Activated naive CD8-positive, alpha-beta T cell treated with anti-CD3 and anti-CD28 coated beads, Interleukin-2, amount 50 U/mL, for 24 hours (primary cell): ENCODE measurements around the gene ADAMTS13.
"Not testable (repeated sequence)": the region's sequence is repeated elsewhere in the genome, so short reads cannot be mapped to it uniquely, and the experiment has no call there.

Source experiments
- ATAC-seq: fragments of 150-1000 bp; cut with Tn5 transposase; one replicate; pipeline ENCODE4 v1.10.0; 2021
- DNase-seq: peaks from one replicate; pipeline ENCODE4 v3.0.0; 2021
- H3K27ac Mint-ChIP-seq: one replicate; pipeline ENCODE4 v1.8.0; 2021; ENCODE audit warnings: mild to moderate bottlenecking, mixed read lengths
- H3K27me3 Mint-ChIP-seq: one replicate; pipeline ENCODE4 v1.8.0; 2021; ENCODE audit warnings: mixed read lengths
- H3K36me3 Mint-ChIP-seq: one replicate; pipeline ENCODE4 v1.8.0; 2021; ENCODE audit warnings: low read depth, mixed read lengths
- H3K4me1 Mint-ChIP-seq: one replicate; pipeline ENCODE4 v1.8.0; 2021; ENCODE audit warnings: mixed read lengths
- H3K4me3 Mint-ChIP-seq: one replicate; pipeline ENCODE4 v1.8.0; 2021; ENCODE audit warnings: mild to moderate bottlenecking, moderate library complexity, mixed read lengths
- H3K9me3 Mint-ChIP-seq: one replicate; pipeline ENCODE4 v1.8.0; 2021; ENCODE audit warnings: mixed read lengths

The ADAMTS13 gene

DNA sequence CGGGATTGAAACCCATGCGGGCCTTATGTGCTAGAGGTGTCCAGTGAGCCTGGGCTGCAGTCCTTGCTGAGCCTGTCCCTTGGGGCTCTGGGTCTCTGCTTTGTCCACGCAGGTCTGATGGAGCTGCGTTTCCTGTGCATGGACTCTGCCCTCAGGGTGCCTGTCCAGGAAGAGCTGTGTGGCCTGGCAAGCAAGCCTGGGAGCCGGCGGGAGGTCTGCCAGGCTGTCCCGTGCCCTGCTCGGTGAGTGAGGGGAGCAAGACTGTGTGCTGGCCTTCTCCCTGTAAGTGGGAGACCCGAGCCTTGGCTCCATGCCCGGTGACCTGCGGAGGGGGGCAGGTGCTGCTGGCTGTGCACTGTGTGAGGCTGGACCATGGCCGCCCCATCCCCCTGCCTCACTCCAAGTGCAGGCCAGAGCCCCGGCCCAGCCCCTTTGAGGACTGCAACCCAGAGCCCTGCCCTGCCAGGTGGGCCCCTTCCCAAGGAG is 26.4 kb downstream of the ADAMTS13 start:
- Mint-ChIP-seq H3K4me1 (no peaks in the 10 kb centered on the region), H3K27ac (no peak overlapping the region), H3K36me3 (no peaks in the 10 kb centered on the region), H3K27me3 (no peaks in the 10 kb centered on the region), H3K9me3 (no peaks in the 10 kb centered on the region), H3K4me3 (no peak overlapping the region)
- DNase-seq (no peak), ATAC-seq (no peak)

DNA sequence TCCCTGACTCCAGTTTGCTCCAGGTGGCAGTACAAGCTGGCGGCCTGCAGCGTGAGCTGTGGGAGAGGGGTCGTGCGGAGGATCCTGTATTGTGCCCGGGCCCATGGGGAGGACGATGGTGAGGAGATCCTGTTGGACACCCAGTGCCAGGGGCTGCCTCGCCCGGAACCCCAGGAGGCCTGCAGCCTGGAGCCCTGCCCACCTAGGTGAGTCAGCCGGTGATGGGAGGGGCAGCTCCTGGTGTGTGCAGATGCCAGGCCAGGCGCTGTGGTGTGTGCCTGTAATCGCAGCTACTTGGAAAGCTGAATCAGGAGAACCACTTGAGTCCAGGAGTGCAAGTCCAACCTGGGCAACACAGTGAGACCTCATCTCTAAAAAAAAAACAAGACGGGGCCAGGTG is 27.6 kb downstream of the ADAMTS13 start:
- Mint-ChIP-seq H3K27me3 (no peaks in the 10 kb centered on the region), H3K4me1 (no peaks in the 10 kb centered on the region), H3K36me3 (no peaks in the 10 kb centered on the region), H3K4me3 (no peak overlapping the region), H3K9me3 (no peaks in the 10 kb centered on the region), H3K27ac (no peak overlapping the region)
- DNase-seq = no peak
- ATAC-seq = no peak

DNA sequence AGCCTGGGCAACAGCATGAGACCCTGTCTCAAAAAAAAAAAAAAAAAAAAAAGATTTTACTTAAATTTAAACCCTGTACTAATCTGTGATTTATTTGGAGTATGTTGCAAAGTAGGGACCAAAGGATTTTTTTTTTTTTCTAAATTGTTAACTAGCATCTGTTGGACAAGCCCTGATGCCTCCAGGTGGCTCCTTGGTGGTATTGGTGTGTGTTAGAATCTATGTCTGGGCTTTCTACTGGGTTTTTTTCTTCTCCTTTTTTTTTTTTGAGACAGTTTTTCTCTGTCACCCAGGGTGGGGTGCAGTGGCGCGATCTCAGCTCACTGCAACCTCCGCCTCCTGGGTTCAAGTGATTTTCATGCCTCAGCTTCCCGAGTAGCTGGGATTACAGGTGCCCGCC is 29.7 kb downstream of the ADAMTS13 start:
- H3K4me1 Mint-ChIP-seq, H3K27ac Mint-ChIP-seq, H3K36me3 Mint-ChIP-seq, H3K9me3 Mint-ChIP-seq, ATAC-seq, DNase-seq, H3K27me3 Mint-ChIP-seq, H3K4me3 Mint-ChIP-seq: not testable (repeated sequence)

DNA sequence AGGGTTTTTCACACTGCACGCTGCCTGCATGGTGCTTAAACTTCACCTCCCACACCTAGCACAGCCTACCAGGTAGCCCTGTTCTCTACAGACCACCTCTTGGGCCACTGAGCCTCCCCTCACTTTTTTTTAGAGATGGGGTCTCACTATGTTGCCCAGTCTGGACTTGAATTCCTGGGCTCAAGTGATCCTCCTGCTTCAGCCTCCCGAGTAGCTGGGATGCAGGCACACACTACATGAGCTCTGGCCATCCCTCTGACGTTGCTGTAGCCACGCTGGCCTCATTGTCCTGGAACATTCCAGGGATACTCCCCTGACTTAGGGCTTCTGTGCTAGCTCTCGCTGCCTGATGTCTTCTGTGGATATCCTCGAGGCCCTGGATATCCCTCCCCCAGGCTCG is 30.4 kb downstream of the ADAMTS13 start:
- Mint-ChIP-seq H3K27ac (no peak overlapping the region), H3K9me3 (no peaks in the 10 kb centered on the region), H3K4me1 (no peaks in the 10 kb centered on the region), H3K4me3 (no peak overlapping the region), H3K27me3 (no peaks in the 10 kb centered on the region), H3K36me3 (no peaks in the 10 kb centered on the region)
- DNase-seq (no peak), ATAC-seq (no peak)

DNA sequence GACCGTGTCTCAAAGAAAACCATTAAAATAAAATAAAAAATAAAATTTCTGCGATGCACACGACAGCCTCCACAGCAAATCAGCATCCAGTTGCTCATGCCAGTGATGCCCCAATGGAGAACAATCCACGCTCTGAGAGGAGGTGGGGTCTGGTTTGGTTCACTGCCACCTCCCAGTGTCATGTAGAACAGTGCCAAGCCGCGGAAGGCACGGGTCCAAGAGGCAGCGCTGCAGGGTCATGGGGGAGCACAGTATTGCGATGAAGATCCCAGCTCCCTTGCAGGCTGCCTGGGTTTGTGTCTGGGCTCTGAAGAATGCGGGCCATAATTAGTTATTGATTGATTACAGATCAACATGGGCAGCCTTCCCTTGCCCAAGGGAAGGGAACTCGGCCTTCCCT is 31.5 kb downstream of the ADAMTS13 start:
- Mint-ChIP-seq H3K4me1 (no peaks in the 10 kb centered on the region), H3K36me3 (no peaks in the 10 kb centered on the region), H3K9me3 (no peaks in the 10 kb centered on the region), H3K27ac (no peak overlapping the region), H3K4me3 (no peak overlapping the region), H3K27me3 (no peaks in the 10 kb centered on the region)
- no peak for DNase-seq
- ATAC-seq = no peak

DNA sequence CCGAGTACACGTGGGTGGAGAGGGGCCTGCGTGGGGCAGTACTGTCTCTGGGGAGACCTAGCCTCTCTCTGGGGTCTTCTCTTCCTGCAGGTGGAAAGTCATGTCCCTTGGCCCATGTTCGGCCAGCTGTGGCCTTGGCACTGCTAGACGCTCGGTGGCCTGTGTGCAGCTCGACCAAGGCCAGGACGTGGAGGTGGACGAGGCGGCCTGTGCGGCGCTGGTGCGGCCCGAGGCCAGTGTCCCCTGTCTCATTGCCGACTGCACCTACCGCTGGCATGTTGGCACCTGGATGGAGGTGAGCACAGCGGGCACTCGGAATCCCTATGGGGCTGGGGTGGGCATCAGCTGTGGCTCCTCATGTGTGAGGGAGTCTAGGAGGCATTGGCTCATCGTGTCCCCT is 32.2 kb downstream of the ADAMTS13 start:
- Mint-ChIP-seq H3K9me3 (no peaks in the 10 kb centered on the region), H3K27ac (no peak overlapping the region), H3K36me3 (no peaks in the 10 kb centered on the region), H3K4me1 (no peaks in the 10 kb centered on the region), H3K4me3 (no peak overlapping the region), H3K27me3 (no peaks in the 10 kb centered on the region)
- ATAC-seq (no peak), DNase-seq (no peak)

DNA sequence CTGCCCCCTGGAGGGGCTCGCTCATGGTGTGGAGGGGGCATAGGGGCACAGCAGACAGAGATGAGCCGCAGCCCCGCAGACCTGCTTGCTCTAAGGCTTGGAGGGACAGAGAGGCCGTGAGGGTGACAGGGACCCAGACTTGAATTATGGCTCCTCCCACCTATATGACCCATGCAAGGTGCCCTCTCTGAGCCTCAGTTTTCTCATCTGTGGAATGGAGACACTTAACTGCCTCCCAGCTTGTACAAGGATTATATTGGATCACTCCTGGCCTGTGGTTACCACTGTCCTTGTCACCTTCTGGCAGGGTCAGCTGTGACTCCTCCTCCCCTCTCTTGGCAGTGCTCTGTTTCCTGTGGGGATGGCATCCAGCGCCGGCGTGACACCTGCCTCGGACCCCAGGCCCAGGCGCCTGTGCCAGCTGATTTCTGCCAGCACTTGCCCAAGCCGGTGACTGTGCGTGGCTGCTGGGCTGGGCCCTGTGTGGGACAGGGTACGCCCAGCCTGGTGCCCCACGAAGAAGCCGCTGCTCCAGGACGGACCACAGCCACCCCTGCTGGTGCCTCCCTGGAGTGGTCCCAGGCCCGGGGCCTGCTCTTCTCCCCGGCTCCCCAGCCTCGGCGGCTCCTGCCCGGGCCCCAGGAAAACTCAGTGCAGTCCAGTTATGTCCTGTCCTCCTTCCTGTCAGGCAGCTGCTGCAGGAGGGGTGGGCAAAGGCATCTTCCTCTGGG is 32.9 kb downstream of the ADAMTS13 start:
- no peak overlapping the region for H3K4me3 Mint-ChIP-seq
- DNase-seq (no peak), ATAC-seq (no peak)
- H3K9me3 Mint-ChIP-seq = no peaks in the 10 kb centered on the region
- H3K27ac Mint-ChIP-seq = no peak overlapping the region
- H3K36me3 Mint-ChIP-seq = no peaks in the 10 kb centered on the region
- no peaks in the 10 kb centered on the region for H3K27me3 Mint-ChIP-seq
- H3K4me1 Mint-ChIP-seq = no peaks in the 10 kb centered on the region

DNA sequence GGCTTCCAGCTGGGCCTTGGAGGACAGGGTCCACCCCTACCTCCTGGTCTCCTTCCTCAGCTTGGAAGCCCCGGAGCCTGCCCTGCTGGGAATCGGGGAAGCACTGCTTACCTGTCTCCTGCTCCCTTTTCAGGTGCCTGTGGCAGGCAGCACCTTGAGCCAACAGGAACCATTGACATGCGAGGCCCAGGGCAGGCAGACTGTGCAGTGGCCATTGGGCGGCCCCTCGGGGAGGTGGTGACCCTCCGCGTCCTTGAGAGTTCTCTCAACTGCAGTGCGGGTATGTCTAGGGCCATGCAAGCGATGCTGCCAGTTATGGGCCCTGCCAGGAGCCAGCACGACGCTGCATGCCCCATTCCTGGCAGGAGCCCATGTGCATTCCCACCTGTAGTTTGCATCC is 33.8 kb downstream of the ADAMTS13 start:
- Mint-ChIP-seq H3K4me3 (no peak overlapping the region), H3K9me3 (no peaks in the 10 kb centered on the region), H3K4me1 (peaks cover 2% of the 10 kb centered on the region), H3K27me3 (no peaks in the 10 kb centered on the region), H3K36me3 (no peaks in the 10 kb centered on the region), H3K27ac (no peak overlapping the region)
- no peak for ATAC-seq
- DNase-seq = no peak

DNA sequence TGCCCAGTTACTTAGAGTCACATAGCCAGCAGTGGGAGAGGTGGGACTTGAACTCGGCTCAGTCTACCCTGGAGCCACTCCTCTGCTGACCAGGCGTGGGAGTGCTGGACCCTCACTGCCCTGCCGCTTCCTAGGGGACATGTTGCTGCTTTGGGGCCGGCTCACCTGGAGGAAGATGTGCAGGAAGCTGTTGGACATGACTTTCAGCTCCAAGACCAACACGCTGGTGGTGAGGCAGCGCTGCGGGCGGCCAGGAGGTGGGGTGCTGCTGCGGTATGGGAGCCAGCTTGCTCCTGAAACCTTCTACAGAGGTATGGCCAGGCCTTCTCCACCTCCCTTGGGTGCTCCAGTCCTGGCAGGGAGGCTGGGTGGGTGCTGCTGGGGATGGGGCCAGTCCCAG is 34.2 kb downstream of the ADAMTS13 start:
- ATAC-seq = no peak
- Mint-ChIP-seq H3K4me3 (no peak overlapping the region), H3K27ac (no peak overlapping the region), H3K4me1 (peaks cover 2% of the 10 kb centered on the region), H3K27me3 (no peaks in the 10 kb centered on the region), H3K9me3 (no peaks in the 10 kb centered on the region), H3K36me3 (no peaks in the 10 kb centered on the region)
- DNase-seq = no peak

DNA sequence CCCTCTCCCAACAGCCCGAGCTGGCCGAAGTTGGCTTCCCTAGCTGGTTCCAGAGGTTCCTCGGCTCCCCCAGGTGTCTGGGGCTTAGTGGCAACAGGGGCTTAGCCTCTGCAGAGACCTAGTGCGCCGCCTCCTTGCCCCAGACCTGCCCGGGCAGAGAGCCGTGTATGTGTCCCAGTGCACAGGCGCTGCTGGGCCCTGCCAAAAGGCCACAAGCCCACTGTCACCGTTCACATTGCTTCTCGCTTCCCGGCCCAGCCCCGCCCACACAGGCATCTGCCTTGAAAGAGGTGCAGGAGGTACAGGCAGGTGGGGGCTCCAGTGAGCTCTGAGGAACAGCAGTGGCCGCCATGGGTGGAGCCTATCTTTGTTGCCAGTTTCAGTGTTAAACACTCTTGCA is 35.1 kb downstream of the ADAMTS13 start:
- no peaks in the 10 kb centered on the region for H3K27me3 Mint-ChIP-seq
- H3K4me3 Mint-ChIP-seq = no peak overlapping the region
- peaks cover 2% of the 10 kb centered on the region for H3K4me1 Mint-ChIP-seq
- no peaks in the 10 kb centered on the region for H3K9me3 Mint-ChIP-seq
- ATAC-seq = no peak
- no peaks in the 10 kb centered on the region for H3K36me3 Mint-ChIP-seq
- no peak overlapping the region for H3K27ac Mint-ChIP-seq
- DNase-seq = no peak

DNA sequence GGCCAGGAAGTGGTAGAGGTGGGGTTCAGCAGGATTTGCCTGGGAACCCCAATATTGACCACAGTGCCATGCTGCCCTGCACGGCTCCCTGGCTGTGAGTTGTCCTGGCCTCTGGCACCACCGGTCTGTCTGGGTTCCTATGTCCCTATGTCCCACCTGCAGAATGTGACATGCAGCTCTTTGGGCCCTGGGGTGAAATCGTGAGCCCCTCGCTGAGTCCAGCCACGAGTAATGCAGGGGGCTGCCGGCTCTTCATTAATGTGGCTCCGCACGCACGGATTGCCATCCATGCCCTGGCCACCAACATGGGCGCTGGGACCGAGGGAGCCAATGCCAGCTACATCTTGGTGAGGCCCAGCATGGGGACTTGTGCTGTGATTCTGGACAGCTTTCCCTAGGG is 35.6 kb downstream of the ADAMTS13 start:
- Mint-ChIP-seq H3K36me3 (no peaks in the 10 kb centered on the region), H3K9me3 (no peaks in the 10 kb centered on the region), H3K4me1 (peaks cover 2% of the 10 kb centered on the region), H3K4me3 (no peak overlapping the region), H3K27ac (no peak overlapping the region), H3K27me3 (no peaks in the 10 kb centered on the region)
- ATAC-seq (no peak), DNase-seq (no peak)

DNA sequence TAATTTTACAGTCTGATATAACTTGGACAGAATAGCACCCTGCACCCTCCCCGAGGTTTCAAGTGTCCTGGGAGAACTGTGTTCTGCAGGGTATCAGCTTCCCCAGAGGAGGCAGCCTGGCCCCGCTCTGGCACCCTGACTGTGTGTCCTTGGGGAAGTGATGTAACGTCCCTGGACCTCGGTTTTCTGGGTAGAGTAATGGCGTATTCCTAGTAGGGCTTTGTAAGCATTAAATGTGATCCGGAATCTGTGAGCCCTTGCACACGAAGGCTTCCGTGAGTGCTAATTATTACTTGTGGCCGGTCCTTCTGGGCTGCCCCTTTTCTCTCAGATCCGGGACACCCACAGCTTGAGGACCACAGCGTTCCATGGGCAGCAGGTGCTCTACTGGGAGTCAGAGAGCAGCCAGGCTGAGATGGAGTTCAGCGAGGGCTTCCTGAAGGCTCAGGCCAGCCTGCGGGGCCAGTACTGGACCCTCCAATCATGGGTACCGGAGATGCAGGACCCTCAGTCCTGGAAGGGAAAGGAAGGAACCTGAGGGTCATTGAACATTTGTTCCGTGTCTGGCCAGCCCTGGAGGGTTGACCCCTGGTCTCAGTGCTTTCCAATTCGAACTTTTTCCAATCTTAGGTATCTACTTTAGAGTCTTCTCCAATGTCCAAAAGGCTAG is 36.6 kb downstream of the ADAMTS13 start:
- ATAC-seq (no peak), DNase-seq (no peak)
- H3K27ac Mint-ChIP-seq = no peak overlapping the region
- no peaks in the 10 kb centered on the region for H3K9me3 Mint-ChIP-seq
- H3K27me3 Mint-ChIP-seq = no peaks in the 10 kb centered on the region
- no peaks in the 10 kb centered on the region for H3K36me3 Mint-ChIP-seq
- no peak overlapping the region for H3K4me3 Mint-ChIP-seq
- H3K4me1 Mint-ChIP-seq = peaks cover 2% of the 10 kb centered on the region

DNA sequence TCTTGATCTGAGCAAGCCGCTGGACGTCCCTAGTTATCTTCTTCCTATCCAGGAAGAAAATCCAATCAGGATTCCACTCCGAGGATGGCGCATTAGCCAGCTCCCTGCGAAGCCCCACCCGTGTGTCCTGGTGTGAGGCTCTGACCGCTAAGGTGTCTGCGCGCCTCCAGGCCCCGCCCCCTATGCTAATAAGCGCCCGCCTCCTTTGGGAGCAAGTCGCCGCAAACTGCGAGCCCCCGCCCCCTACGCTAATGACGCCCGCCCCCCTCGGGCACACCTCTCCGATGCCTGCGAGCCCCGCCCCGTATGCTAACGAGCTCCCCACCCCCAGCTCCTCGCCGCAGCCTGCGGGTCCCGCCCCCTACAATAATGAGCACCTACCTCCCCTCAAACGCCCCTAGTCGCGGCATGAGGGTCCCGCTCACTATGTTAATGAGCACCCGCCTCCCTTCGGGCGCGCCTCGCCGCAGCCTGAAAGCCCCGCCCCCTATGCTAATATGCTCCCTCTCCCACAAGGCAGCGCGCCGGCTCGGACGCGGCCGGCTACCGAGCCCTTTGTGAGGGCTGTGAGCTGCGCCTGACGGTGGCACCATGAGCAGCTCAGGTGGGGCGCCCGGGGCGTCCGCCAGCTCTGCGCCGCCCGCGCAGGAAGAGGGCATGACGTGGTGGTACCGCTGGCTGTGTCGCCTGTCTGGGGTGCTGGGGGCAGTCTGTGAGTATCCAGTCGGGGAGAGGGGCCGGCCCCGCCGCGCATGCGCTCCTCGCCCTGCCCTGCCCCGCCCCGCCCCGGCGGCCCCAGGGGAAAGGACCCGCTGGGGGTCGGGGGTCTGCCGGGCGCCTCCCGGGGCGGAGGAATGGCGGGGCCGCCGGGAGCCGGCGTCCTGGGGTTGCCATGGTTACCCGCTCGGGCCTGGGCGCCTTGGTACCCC is 37.6 kb downstream of the ADAMTS13 start, which contains the start of gene CACFD1:
CACFD1 (plus strand) TSS at position 503 of the 929 bp plus-strand sequence; CDS start at position 592, 89 bp downstream.
- Mint-ChIP-seq H3K4me3 (peak within 1 kb of the TSS; percentile 74), H3K27ac (peak within 1 kb of the TSS; percentile 27), H3K36me3 (no peaks in the 10 kb centered on the region), H3K27me3 (no peaks in the 10 kb centered on the region), H3K4me1 (peaks cover 2% of the 10 kb centered on the region), H3K9me3 (no peaks in the 10 kb centered on the region)
- peak; percentile 84 for ATAC-seq
- DNase-seq = peak; percentile 93

DNA sequence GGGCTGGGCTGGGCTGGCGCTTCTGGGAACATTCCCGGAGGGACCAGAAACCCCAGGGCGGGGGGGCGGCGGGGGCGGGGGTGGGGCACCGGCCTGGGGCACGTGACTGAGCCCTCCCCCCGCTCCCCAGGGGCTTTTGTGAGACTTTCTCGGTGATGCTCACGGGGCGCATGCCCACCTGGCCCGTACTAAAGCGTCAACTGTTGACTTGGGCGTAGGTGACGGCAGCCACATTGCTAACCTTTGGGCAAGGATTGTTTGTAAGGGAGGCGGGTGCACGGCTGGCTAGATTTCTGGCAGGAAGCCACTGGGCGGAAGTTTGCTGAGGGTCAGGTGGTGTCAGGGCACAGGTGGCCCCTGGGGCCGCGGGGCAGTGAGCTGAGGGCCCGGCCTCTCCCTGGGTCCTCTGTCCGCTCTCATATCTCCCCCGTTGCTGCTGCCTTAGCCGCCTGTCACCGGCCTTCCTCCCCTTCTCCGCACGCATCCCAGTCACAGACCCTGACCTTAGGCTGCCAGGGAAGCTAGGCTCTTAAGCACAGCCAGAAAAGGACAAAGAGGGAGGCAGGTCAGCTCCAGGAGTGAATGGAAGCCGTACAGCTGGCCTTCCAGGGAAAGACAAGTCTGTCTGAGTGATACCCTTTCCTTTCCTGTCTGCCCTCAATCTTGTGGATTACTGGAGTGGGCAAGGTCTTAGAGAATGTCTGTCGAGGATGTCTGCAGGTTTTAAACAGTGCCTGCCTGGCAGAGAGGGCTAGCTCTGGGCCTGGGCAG is 38.4 kb downstream of the ADAMTS13 start:
- peaks cover 2% of the 10 kb centered on the region for H3K4me1 Mint-ChIP-seq
- no peak for ATAC-seq
- no peaks in the 10 kb centered on the region for H3K36me3 Mint-ChIP-seq
- peak; percentile 43 for DNase-seq
- no peaks in the 10 kb centered on the region for H3K9me3 Mint-ChIP-seq
- no peaks in the 10 kb centered on the region for H3K27me3 Mint-ChIP-seq
- H3K4me3 Mint-ChIP-seq = peak overlapping the region; percentile 58
- H3K27ac Mint-ChIP-seq = no peak overlapping the region
